ENCODE results near the gene CHURC1. TPM values are rescaled to one million over a fixed set of nuclear protein-coding genes. Genes with fewer than 3 reads are reported as not detected.

CHURC1 gene
- total RNA-seq, result 10 to 100 TPM; 56.1 to 65.5 (median 65.4) TPM
- 95.0 TPM for total RNA-seq (2013)

DNA sequence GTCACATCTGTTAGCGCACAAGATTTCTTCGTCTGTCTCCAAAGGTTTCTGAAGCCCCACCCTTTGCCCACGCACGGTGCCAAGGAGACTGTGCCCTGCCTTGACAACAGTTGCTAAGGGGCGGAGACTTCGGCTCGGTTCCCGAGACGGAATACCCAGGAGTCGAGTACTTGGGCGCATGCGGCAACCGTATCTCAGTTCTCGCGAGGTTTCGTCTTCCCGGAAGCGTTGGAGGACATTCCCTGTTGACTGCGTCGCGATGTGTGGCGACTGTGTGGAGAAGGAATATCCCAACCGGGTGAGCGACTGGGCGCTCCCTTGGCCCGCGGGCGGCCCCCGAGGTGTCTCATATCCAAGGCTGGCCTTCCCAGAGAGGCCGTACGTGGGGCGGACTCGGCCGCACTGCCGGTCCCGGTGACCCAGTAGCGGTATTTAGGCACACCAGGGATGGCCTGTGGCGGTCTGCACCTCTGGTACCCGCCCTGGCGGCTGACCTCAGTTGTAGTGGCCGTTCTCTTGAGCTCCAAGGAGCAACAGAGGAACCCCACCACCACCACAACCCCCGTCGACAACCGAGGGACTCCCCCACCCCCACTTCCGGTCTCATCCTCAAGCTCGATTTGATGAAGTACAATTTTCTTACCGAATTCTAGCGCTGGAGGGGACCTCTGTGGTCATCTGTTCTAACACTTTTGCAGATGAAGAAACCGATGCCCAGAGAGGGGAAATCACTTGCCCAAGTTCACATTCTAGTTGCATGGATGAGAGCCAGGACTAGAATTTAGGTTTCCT is at the start of gene CHURC1:
Gene CHURC1 (plus strand): TSS at position 219 of the 792 bp plus-strand sequence. CDS start 41 bp downstream, at position 260.
- Histone ChIP-seq H3K27me3 (ENCODE audit: control insufficient read depth, insufficient read depth, low read length) (no peaks in the 10 kb centered on the region), H3K4me1 (ENCODE audit: control insufficient read depth, insufficient read depth, low read length) (peaks cover 14% of the 10 kb centered on the region), H3K36me3 (ENCODE audit: control insufficient read depth, insufficient read depth, low read length) (peaks cover 7% of the 10 kb centered on the region), H3K9me3 (ENCODE audit: control insufficient read depth, insufficient read depth, low read length) (no peaks in the 10 kb centered on the region), H3K4me3 (ENCODE audit: low read length) (peak within 1 kb of the TSS; percentile 65), H3K27ac (ENCODE audit: low read length) (peak within 1 kb of the TSS; percentile 95)
- Mint-ChIP-seq H3K4me3 (peak within 1 kb of the TSS; percentile 96), H3K36me3 (no peaks in the 10 kb centered on the region), H3K27ac (peak within 1 kb of the TSS; percentile 97 to 98), H3K9me3 (no peaks in the 10 kb centered on the region), H3K27me3 (ENCODE audit: low read depth in 2 of 2) (peaks cover 0 to 3% of the 10 kb centered on the region in 2 donors), H3K4me1 (peaks cover 41 to 50% of the 10 kb centered on the region in 2 donors)
- intact Hi-C loops (cut with micrococcal nuclease), result loop anchor here (1.0 to 5.0 kb wide), 3 partner anchors 14 to 188 kb away; partner anchors contain the start of genes FNTB and MAX
- TF ChIP-seq, protein P1, sequence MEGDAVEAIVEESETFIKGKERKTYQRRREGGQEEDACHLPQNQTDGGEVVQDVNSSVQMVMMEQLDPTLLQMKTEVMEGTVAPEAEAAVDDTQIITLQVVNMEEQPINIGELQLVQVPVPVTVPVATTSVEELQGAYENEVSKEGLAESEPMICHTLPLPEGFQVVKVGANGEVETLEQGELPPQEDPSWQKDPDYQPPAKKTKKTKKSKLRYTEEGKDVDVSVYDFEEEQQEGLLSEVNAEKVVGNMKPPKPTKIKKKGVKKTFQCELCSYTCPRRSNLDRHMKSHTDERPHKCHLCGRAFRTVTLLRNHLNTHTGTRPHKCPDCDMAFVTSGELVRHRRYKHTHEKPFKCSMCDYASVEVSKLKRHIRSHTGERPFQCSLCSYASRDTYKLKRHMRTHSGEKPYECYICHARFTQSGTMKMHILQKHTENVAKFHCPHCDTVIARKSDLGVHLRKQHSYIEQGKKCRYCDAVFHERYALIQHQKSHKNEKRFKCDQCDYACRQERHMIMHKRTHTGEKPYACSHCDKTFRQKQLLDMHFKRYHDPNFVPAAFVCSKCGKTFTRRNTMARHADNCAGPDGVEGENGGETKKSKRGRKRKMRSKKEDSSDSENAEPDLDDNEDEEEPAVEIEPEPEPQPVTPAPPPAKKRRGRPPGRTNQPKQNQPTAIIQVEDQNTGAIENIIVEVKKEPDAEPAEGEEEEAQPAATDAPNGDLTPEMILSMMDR (IDR thresholded peaks at IDR 0.05), result no peak
- DNase-seq (peak; percentile 88 to 100), ATAC-seq (peak; percentile 81 to 90 (median 82))
- under 1% methylated on average over 49 of the region's 49 CpGs for WGBS (ENCODE audit: insufficient coverage)

DNA sequence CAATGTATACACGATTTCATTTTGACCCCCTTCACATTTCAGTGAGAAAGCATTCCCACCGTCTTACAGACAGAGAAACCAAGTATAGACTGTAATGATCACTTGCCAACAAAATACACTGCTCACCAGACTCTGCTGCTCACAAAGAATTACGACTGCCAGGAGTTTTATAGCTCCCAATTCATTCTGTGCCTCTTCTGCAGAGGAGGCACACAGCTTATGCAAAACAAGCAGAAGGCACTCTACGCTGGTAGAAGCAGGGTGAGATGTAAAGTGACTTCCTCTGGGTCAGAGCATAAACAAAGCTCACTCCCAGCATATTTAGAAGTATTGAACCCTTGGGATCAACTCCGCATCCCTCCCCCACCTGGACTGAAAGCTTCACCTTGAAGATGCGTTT is 49.1 kb upstream of the CHURC1 start:
- H3K9me3 ChIP-seq (ENCODE audit: control insufficient read depth, insufficient read depth, low read length), result no peaks in the 10 kb centered on the region
- no peak overlapping the region for H3K27ac ChIP-seq (ENCODE audit: low read length)
- intact Hi-C loops (cut with micrococcal nuclease), result no loop called here
- no peak overlapping the region for H3K4me3 ChIP-seq (ENCODE audit: low read length)
- peaks cover 27 to 42% of the 10 kb centered on the region in 2 donors for H3K27me3 Mint-ChIP-seq (ENCODE audit: low read depth in 2 of 2)
- no peaks in the 10 kb centered on the region for H3K27me3 ChIP-seq (ENCODE audit: control insufficient read depth, insufficient read depth, low read length)
- TF ChIP-seq, protein P1 (IDR thresholded peaks at IDR 0.05), result no peak
- no peaks in the 10 kb centered on the region for H3K36me3 Mint-ChIP-seq
- no peaks in the 10 kb centered on the region for H3K4me1 ChIP-seq (ENCODE audit: control insufficient read depth, insufficient read depth, low read length)
- ATAC-seq (no peak), DNase-seq (no peak)
- no peaks in the 10 kb centered on the region for H3K36me3 ChIP-seq (ENCODE audit: control insufficient read depth, insufficient read depth, low read length)
- no peak overlapping the region for H3K4me3 Mint-ChIP-seq
- 81% methylated on average over 6 of the region's 6 CpGs for WGBS (ENCODE audit: insufficient coverage)
- H3K27ac Mint-ChIP-seq, result no peak overlapping the region
- no peaks in the 10 kb centered on the region for H3K9me3 Mint-ChIP-seq
- no peaks in the 10 kb centered on the region for H3K4me1 Mint-ChIP-seq

DNA sequence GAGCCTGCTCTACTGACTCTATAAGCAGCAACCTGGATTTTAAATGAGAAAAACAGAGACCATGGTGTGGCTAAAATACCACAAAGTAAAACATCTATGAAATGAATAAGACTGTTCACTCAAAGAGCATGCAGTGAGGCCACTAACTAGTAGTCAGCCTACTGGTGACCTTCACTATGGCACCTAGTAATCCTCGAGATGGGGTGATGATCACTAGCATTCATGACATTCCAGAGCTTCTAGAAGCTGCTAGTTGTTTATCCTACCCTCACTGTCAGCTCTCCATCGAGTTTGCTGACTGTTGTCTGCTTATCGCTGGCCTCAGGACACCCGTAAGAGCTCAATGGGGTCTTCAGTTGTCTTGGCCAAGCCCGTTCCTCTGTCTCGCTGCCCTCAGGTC is 48.3 kb upstream of the CHURC1 start:
- WGBS (ENCODE audit: insufficient coverage), result 82% methylated on average over 6 of the region's 6 CpGs

More for the DNA sequence above, 48.3 kb upstream of the CHURC1 start:
- Mint-ChIP-seq H3K36me3 (no peaks in the 10 kb centered on the region), H3K27me3 (ENCODE audit: low read depth in 2 of 2) (peaks cover 31 to 51% of the 10 kb centered on the region in 2 donors), H3K4me1 (no peaks in the 10 kb centered on the region), H3K27ac (no peak overlapping the region), H3K9me3 (no peaks in the 10 kb centered on the region), H3K4me3 (no peak overlapping the region)
- H3K36me3 ChIP-seq (ENCODE audit: control insufficient read depth, insufficient read depth, low read length), result no peaks in the 10 kb centered on the region
- H3K27ac ChIP-seq (ENCODE audit: low read length), result no peak overlapping the region
- no peaks in the 10 kb centered on the region for H3K27me3 ChIP-seq (ENCODE audit: control insufficient read depth, insufficient read depth, low read length)
- no peak overlapping the region for H3K4me3 ChIP-seq (ENCODE audit: low read length)
- ATAC-seq, result no peak
- intact Hi-C loops (cut with micrococcal nuclease), result no loop called here
- TF ChIP-seq, protein P1 (IDR thresholded peaks at IDR 0.05), result no peak
- no peak for DNase-seq
- no peaks in the 10 kb centered on the region for H3K9me3 ChIP-seq (ENCODE audit: control insufficient read depth, insufficient read depth, low read length)
- no peaks in the 10 kb centered on the region for H3K4me1 ChIP-seq (ENCODE audit: control insufficient read depth, insufficient read depth, low read length)

All from natural killer cell (primary cell).